GM12872 (cell line): ENCODE results near the gene SLC9B1.
A peak's percentile ranks its signal among the peaks of the same experiment; 100 is the strongest.

Experiments
- CTCF ChIP-seq: IDR thresholded peaks from 3 replicates; pipeline ENCODE4 v1.5.1; 2011; ENCODE audit warnings: low read depth, mild to moderate bottlenecking, low read length, moderate library complexity; ENCODE audit not compliant: insufficient read depth

SLC9B1 gene

GRCh38 chr4:103010804-103011203 lies 8.7 kb downstream of the SLC9B1 start:
- TF ChIP-seq CTCF = no peak

- peak; percentile 60 for TF ChIP-seq CTCF
Observed at GRCh38 chr4:103008875-103009729, 10.4 kb downstream of the SLC9B1 start.

GRCh38 chr4:103002551-103002950 lies 17.0 kb downstream of the SLC9B1 start:
- TF ChIP-seq CTCF = no peak

DNA sequence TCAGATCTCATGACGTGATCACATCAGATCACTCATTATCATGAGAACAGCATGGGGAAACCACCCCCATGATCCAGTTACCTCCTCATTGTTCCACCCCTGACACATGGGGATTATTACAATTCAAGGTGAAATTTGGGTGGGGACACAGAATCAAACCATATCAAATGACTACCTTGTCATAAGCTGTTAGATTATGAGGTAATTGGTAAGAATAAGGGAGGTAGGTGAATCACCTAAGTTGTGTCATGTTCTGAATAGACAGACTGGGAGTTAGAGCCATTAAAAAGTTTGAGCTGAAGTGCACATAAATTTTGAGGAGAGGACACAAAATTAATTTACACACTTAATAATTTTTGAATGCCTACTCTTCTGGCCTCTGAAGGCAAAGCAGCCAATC lies 24.7 kb downstream of the SLC9B1 start:
- no peak for TF ChIP-seq CTCF

DNA sequence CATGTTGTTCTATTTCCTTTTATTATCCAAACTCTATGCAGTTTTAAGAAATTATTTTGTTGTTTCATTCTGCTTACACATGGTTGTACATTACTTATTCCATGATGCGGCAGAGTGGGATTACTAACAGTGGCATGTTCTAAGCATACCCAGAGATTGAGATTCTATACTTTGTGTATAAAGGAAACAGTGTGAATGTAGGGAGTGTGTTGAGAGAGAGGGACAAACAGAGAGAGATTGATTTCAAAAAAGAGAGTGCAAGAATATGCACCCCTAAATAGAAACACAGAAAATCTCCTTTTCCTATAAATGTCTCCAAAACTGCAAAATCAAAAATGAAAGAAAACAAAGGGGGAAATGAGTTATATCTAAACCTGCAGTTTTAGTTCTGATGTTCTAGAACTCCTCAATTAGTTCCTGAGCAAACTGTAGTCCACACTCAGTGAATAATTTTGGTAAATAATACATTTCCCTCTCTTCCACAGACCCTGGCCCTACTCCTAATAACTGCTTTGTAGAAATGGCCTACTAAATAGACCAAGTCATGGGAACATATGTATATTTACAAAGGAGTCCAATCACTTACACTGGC lies 31.0 kb downstream of the SLC9B1 start:
- no peak for TF ChIP-seq CTCF

- TF ChIP-seq CTCF = no peak
Observed at GRCh38 chr4:102981005-102981404, 38.5 kb downstream of the SLC9B1 start.

- TF ChIP-seq CTCF = no peak
Observed at GRCh38 chr4:102959496-102959895, 60.0 kb downstream of the SLC9B1 start.
